ENCODE data around the gene GRIN2C. TPM values are rescaled to one million over a fixed set of nuclear protein-coding genes. Genes with fewer than 3 reads are reported as not detected.

The GRIN2C gene
- total RNA-seq, 1 experiment from 2014 or later = 0.44 TPM

- H2AFZ ChIP-seq (ENCODE audit: low read length) = no peak overlapping the region
- no peak overlapping the region for H4K91ac ChIP-seq (ENCODE audit: insufficient read length, low read depth, low read length)
- H4K5ac ChIP-seq (ENCODE audit: insufficient read length, low read depth, low read length) = no peak overlapping the region
- WGBS (ENCODE audit: extremely low coverage, insufficient read length, low lambda C conversion rate) = no CpG with 5 or more reads among the region's 12 CpGs
- no peak overlapping the region for H3T11ph ChIP-seq (ENCODE audit: low read length)
- H2BK5ac ChIP-seq (ENCODE audit: insufficient read length, low read length) = no peak overlapping the region
- Mint-ChIP-seq H3K4me3 (no peak overlapping the region), H3K27me3 (ENCODE audit: low read depth) (peaks cover 5% of the 10 kb centered on the region), H3K27ac (no peak overlapping the region), H3K4me1 (no peaks in the 10 kb centered on the region), H3K36me3 (ENCODE audit: insufficient read depth in 1 of 3, low read depth in 3 of 3) (peaks cover 8 to 26% (median 16%) of the 10 kb centered on the region in 3 experiments; a peak in 5 of 7 replicates), H3K9me3 (no peaks in the 10 kb centered on the region)
- no peaks in the 10 kb centered on the region for H3K79me1 ChIP-seq (ENCODE audit: insufficient read depth, low read depth, low read length, poor library complexity, severe bottlenecking)
- H3K27me3 ChIP-seq (ENCODE audit: insufficient read depth, low read length) = no peaks in the 10 kb centered on the region
- H3K79me2 ChIP-seq (ENCODE audit: insufficient read depth, low read length) = no peaks in the 10 kb centered on the region
- H4K20me1 ChIP-seq (ENCODE audit: control insufficient read depth, insufficient read depth, insufficient read length) = no peaks in the 10 kb centered on the region
- no peak overlapping the region for H3K9ac ChIP-seq (ENCODE audit: extremely low read depth, insufficient read length, low read length)
- H3K56ac ChIP-seq (ENCODE audit: insufficient read length, low read depth, low read length) = no peak overlapping the region
- H4K8ac ChIP-seq (replicated peaks; ENCODE audit: insufficient read length, low read depth, low read length) = no peak overlapping the region
- no peak overlapping the region for H2BK120ac ChIP-seq (ENCODE audit: low read depth, low read length, poor library complexity, severe bottlenecking)
- no peaks in the 10 kb centered on the region for H3K4me1 ChIP-seq (ENCODE audit: insufficient read depth, low read length)
- no peak overlapping the region for H3K14ac ChIP-seq (ENCODE audit: insufficient read depth, low read length)
- no peak overlapping the region for H2BK15ac ChIP-seq (ENCODE audit: low read depth, low read length)
- no peak for DNase-seq
- H2AK5ac ChIP-seq (ENCODE audit: insufficient read length, low read length) = no peak overlapping the region
- no peak overlapping the region for H3K4ac ChIP-seq (ENCODE audit: low read depth, low read length)
- H2BK20ac ChIP-seq (ENCODE audit: low read depth, low read length, poor library complexity, severe bottlenecking) = no peak overlapping the region
- H3K18ac ChIP-seq (ENCODE audit: insufficient read length, low read depth, low read length) = no peak overlapping the region
- H3K27ac ChIP-seq (ENCODE audit: insufficient read length, low read depth, low read length) = no peak overlapping the region
- H2BK12ac ChIP-seq (ENCODE audit: insufficient read length, low read depth, low read length) = no peak overlapping the region
- no peaks in the 10 kb centered on the region for H3K9me3 ChIP-seq (ENCODE audit: control insufficient read depth, low read depth, low read length)
- TF ChIP-seq CTCF (conservative IDR thresholded peaks at IDR 0.05) = no peak
- no peaks in the 10 kb centered on the region for H3K23me2 ChIP-seq (ENCODE audit: insufficient read length, low read depth, low read length, poor library complexity, severe bottlenecking)
- H3K23ac ChIP-seq (ENCODE audit: insufficient read length, low read depth, low read length) = no peak overlapping the region
- H3K4me2 ChIP-seq (ENCODE audit: insufficient read depth, insufficient read length, low read length) = no peak overlapping the region
Measured at GRCh38 chr17:74803388-74803930, 56.2 kb downstream of the GRIN2C start.

Measured in H9 (cell line).